ENCODE measurements around the gene G3BP1. TPM values are rescaled to one million over a fixed set of nuclear protein-coding genes. Genes with fewer than 3 reads are reported as not detected.

Gene G3BP1
- total RNA-seq, 1 experiment from 2014 or later: 157 TPM

DNA sequence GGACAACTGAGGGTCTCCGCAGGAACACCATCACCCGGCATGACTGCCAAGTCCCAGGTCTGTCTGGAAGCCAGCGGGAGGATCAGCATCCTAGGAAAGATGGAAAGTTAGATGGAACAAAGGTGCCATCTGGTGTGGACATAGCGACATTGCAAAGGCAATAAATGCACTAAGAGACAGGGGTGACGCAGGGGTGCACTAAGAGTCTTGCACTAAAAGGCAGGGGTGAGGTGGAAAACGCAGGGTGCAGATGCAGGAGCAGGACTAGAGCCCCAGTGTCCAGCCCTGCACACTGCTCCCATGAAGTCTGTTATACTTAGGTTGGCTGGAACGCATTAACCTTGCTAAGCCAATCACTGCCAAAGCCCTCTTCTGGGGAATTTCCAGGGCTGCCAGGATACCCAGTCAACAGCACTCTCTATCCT lies 28.9 kb upstream of the G3BP1 start:
- CTCF ChIA-PET: interaction anchor here (0.9 to 1.3 kb wide), 3 partner anchors 15 to 91 kb away, joined by 3 to 6 read pairs (median 3); partner anchors contain the start of gene G3BP1

DNA sequence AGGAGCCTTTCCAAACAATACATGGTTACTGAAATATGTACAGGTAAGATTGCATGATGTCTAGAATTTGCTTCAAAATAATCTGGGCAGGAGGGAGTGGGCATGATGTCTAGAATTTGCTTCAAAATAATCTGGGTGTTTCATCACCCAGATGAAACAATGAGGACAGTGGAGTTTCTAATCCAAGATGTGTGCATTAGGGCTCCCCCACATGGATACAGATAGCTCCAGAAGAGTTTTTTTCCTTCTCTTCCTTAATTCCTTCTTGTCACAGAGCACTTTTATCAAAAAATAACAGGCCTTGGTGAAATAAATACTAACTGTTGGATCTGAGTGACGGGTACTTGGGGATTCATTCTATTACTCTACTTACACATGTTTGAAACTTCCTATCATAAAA lies 28.2 kb upstream of the G3BP1 start:
- Histone ChIP-seq H3K36me3 (ENCODE audit: low read depth, low read length) (peaks cover 17% of the 10 kb centered on the region), H3K9me2 (replicated peaks; ENCODE audit: low read length) (no peaks in the 10 kb centered on the region), H3K9me3 (ENCODE audit: low read length) (no peaks in the 10 kb centered on the region), H3F3A (ENCODE audit: low read length, unreplicated experiment) (no peaks in the 10 kb centered on the region), H3K4me2 (ENCODE audit: low read length) (no peak overlapping the region), H3K27ac (ENCODE audit: low read length) (peak overlapping the region; percentile 89), H2AFZ (ENCODE audit: low read length) (no peak overlapping the region), H4K20me1 (ENCODE audit: low read length) (no peaks in the 10 kb centered on the region), H3K27me3 (ENCODE audit: low read length) (no peaks in the 10 kb centered on the region), H3K9ac (ENCODE audit: low read length) (no peak overlapping the region), H3K79me2 (ENCODE audit: low read length) (peaks cover 19% of the 10 kb centered on the region), H3K4me3 (ENCODE audit: low read length) (no peak overlapping the region), H3K4me1 (ENCODE audit: insufficient read depth, low read length) (peaks cover 70% of the 10 kb centered on the region)
- ChIA-PET CTCF (interaction anchor here (0.5 to 1.3 kb wide), 4 partner anchors 14 to 92 kb away, joined by 3 to 6 read pairs (median 3); partner anchors contain the start of gene G3BP1), POLR2A (ENCODE audit: unreplicated experiment) (no interaction called here)
- no TSS peak for BruUV-seq (replicated peaks)
- ATAC-seq: no peak
- DNase-seq: no peak
- intact Hi-C loops (cut with micrococcal nuclease): loop anchor here (10.0 kb wide), 1 partner anchor 449 kb away; no protein-coding TSS in a partner anchor
- TF ChIP-seq EZH2 (IDR thresholded peaks at IDR 0.05; ENCODE audit: low read length, unreplicated experiment) (no peak), EZH2phosphoT487 (IDR thresholded peaks at IDR 0.05; ENCODE audit: borderline replicate concordance, low read length) (no peak)
- TF ChIP-seq, protein P1, sequence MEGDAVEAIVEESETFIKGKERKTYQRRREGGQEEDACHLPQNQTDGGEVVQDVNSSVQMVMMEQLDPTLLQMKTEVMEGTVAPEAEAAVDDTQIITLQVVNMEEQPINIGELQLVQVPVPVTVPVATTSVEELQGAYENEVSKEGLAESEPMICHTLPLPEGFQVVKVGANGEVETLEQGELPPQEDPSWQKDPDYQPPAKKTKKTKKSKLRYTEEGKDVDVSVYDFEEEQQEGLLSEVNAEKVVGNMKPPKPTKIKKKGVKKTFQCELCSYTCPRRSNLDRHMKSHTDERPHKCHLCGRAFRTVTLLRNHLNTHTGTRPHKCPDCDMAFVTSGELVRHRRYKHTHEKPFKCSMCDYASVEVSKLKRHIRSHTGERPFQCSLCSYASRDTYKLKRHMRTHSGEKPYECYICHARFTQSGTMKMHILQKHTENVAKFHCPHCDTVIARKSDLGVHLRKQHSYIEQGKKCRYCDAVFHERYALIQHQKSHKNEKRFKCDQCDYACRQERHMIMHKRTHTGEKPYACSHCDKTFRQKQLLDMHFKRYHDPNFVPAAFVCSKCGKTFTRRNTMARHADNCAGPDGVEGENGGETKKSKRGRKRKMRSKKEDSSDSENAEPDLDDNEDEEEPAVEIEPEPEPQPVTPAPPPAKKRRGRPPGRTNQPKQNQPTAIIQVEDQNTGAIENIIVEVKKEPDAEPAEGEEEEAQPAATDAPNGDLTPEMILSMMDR (conservative IDR thresholded peaks at IDR 0.05; ENCODE audit: low read depth, low read length): no peak

More for the DNA sequence above, 28.9 kb upstream of the G3BP1 start:
- 0 out of 2 replicates have a peak overlapping the region, but pooled peaks have one; percentile 7 for H3K4me2 ChIP-seq (ENCODE audit: low read length)
- peak overlapping the region; percentile 89 for H3K27ac ChIP-seq (ENCODE audit: low read length)
- intact Hi-C loops (cut with micrococcal nuclease): loop anchor here (10.0 kb wide), 1 partner anchor 448 kb away; no protein-coding TSS in a partner anchor
- ATAC-seq (peak; percentile 14), DNase-seq (peak; percentile 77)
- H2AFZ ChIP-seq (ENCODE audit: low read length): no peak overlapping the region
- H3K9me3 ChIP-seq (ENCODE audit: low read length): no peaks in the 10 kb centered on the region
- no peaks in the 10 kb centered on the region for H3F3A ChIP-seq (ENCODE audit: low read length, unreplicated experiment)
- no peaks in the 10 kb centered on the region for H3K27me3 ChIP-seq (ENCODE audit: low read length)
- POLR2A ChIA-PET (ENCODE audit: unreplicated experiment): no interaction called here
- H3K4me1 ChIP-seq (ENCODE audit: insufficient read depth, low read length): peaks cover 70% of the 10 kb centered on the region
- H4K20me1 ChIP-seq (ENCODE audit: low read length): no peaks in the 10 kb centered on the region
- no peak overlapping the region for H3K4me3 ChIP-seq (ENCODE audit: low read length)
- H3K36me3 ChIP-seq (ENCODE audit: low read depth, low read length): peaks cover 17% of the 10 kb centered on the region
- H3K9me2 ChIP-seq (replicated peaks; ENCODE audit: low read length): no peaks in the 10 kb centered on the region
- TF ChIP-seq EZH2 (IDR thresholded peaks at IDR 0.05; ENCODE audit: low read length, unreplicated experiment) (no peak), EZH2phosphoT487 (IDR thresholded peaks at IDR 0.05; ENCODE audit: borderline replicate concordance, low read length) (no peak)
- TF ChIP-seq, protein P1 (conservative IDR thresholded peaks at IDR 0.05; ENCODE audit: low read depth, low read length): peak; percentile 83
- no peak overlapping the region for H3K9ac ChIP-seq (ENCODE audit: low read length)
- BruUV-seq (replicated peaks): no TSS peak
- peaks cover 13% of the 10 kb centered on the region for H3K79me2 ChIP-seq (ENCODE audit: low read length)

Measured in PC-3 (cell line).